Measurements from ENCODE around the gene PLXDC1.

DNA sequence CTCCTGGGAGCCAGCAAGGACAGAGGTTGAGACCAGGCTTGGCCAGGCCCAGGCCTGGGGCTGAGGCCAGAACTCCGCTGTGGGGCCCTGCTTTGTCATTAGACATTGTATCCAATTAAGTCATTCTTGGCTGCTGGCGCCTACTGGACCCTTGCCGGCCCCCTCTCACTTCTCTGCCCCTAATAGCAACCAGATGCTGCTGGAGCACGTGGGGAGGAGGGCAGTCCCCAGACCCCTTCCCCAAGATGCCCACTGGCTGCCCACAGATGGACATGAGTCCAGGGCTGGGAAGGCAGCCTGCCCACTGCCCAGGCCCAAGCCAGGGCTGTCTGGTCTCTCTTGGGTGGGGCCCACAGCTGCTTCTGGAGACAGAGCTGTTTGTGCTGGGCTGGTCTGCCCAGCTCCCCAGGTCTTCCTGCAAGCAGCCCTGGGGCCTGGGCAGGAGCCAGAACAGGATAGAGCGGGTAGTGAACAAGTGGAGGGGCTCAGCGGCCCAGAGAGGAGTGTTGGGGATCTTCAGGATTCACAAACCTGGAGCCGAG, 7.8 kb downstream of the PLXDC1 start:
- TF ChIP-seq, protein P1, sequence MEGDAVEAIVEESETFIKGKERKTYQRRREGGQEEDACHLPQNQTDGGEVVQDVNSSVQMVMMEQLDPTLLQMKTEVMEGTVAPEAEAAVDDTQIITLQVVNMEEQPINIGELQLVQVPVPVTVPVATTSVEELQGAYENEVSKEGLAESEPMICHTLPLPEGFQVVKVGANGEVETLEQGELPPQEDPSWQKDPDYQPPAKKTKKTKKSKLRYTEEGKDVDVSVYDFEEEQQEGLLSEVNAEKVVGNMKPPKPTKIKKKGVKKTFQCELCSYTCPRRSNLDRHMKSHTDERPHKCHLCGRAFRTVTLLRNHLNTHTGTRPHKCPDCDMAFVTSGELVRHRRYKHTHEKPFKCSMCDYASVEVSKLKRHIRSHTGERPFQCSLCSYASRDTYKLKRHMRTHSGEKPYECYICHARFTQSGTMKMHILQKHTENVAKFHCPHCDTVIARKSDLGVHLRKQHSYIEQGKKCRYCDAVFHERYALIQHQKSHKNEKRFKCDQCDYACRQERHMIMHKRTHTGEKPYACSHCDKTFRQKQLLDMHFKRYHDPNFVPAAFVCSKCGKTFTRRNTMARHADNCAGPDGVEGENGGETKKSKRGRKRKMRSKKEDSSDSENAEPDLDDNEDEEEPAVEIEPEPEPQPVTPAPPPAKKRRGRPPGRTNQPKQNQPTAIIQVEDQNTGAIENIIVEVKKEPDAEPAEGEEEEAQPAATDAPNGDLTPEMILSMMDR (IDR thresholded peaks at IDR 0.05) = no peak
- no peak for TF ChIP-seq EP300 (IDR thresholded peaks at IDR 0.05; ENCODE audit: low read depth)
- no peak for TF ChIP-seq POLR2A (IDR thresholded peaks at IDR 0.05)
- TF ChIP-seq POLR2AphosphoS5 (IDR thresholded peaks at IDR 0.05) = no peak
